HEK293 (cell line): ENCODE results near the gene SMIM12.

Source experiments
- TCF7L2 ChIP-seq: IDR thresholded peaks from 2 replicates; pipeline ENCODE4 v1.6.1; 2011; ENCODE audit warnings: low read depth, mild to moderate bottlenecking, inconsistent platforms, low read length, moderate library complexity, borderline replicate concordance
- TF ChIP-seq, protein P1 (sequence below): fragments of 450-650 bp; formaldehyde crosslinking; IDR thresholded peaks from 2 replicates; pipeline ENCODE4 v1.5.1; 2016; ENCODE audit warnings: missing biosample characterization, missing genetic modification characterization, low read depth

DNA sequence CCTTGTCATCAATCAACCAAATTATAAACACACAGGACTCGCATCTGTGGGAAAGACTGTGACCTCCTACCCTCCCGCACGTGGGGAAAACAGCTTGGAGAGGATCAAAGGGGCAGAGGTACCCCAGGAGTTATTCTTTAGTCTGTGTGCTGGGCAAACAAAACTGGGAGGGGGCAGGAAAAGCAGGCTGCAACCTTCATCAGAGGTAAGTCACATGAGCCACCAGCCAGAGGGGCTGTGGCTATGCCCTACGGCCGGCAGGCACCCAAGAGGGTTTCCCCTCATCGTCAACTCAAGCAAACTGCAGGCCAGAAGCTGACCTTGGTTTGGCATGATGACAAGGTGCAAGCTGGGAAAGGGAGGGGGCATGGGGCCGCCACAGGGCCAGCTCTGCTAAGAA lies 12.5 kb downstream of the SMIM12 start:
- TF ChIP-seq, protein P1, sequence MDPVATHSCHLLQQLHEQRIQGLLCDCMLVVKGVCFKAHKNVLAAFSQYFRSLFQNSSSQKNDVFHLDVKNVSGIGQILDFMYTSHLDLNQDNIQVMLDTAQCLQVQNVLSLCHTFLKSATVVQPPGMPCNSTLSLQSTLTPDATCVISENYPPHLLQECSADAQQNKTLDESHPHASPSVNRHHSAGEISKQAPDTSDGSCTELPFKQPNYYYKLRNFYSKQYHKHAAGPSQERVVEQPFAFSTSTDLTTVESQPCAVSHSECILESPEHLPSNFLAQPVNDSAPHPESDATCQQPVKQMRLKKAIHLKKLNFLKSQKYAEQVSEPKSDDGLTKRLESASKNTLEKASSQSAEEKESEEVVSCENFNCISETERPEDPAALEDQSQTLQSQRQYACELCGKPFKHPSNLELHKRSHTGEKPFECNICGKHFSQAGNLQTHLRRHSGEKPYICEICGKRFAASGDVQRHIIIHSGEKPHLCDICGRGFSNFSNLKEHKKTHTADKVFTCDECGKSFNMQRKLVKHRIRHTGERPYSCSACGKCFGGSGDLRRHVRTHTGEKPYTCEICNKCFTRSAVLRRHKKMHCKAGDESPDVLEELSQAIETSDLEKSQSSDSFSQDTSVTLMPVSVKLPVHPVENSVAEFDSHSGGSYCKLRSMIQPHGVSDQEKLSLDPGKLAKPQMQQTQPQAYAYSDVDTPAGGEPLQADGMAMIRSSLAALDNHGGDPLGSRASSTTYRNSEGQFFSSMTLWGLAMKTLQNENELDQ = no peak
- no peak for TF ChIP-seq TCF7L2
